Activated CD8-positive, alpha-beta memory T cell treated with anti-CD3 and anti-CD28 coated beads, Interleukin-2, amount 50 U/mL, for 1 hour (primary cell): ENCODE data around the gene ANG.
"Not testable (repeated sequence)": the region's sequence is repeated elsewhere in the genome, so short reads cannot be mapped to it uniquely, and the experiment has no call there.

ENCODE experiments used
- DNase-seq: peaks from one replicate; pipeline ENCODE4 v3.0.0-alpha.2; 2020; ENCODE audit errors: extremely low read depth

Gene ANG

DNA sequence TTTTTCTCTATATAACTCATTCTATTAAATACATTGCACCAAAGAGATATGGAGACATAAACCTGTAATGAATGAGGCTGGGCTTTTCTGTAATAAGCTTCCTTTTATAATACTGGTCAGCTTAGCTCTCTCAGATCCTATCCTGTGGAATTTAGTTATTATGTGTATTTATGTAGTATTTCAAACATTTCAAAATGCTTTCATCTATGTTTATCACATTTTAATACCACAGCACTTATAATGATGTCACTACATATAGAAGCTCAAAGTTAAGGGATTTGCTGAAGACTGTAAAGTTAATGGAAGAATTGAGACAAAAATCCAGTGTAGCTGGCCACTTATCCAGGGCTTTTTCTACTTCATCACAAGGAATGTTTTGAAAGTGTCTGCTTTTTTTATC lies 11.4 kb downstream of the ANG start:
- DNase-seq = no peak

DNA sequence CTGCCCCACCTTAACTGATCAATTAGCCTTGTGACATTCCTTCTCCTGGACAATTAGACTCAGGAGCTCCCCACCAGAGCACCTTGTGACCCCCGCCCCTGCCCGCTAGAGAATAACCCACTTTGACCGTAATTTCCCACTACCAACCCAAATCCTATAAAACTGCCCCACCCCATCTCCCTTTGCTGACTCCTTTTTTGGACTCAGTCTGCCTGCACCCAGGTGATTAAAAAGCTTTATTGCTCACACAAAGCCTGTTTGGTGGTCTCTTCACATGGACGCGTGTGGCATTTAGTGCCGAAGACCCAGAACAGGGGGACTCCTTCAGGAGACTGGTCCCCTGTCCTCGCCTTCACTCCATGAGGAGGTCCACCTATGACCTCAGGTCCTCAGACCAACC lies 12.4 kb downstream of the ANG start:
- DNase-seq = not testable (repeated sequence)

GRCh38 chr14:20706657-20707355 lies 18.2 kb downstream of the ANG start:
- DNase-seq = no peak

DNA sequence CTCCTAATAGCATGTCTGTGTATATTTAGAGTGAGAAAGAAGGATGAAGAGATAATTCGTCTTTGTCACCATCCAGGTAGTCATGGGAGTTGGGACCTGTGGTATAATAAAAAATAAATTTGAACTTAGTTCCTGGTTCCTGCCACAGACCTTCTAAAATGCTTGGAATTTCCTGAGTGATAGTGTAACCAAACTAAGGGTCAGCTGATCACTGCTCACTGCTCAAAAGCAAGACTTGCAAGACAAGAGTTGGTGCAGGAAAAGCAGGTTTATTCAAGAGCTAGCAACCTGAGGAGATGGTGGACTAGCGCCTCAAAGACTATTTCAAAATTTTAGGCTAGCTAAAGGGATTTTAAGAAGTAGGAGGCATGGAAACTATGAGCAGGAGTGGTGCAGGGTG lies 19.1 kb downstream of the ANG start:
- no peak for DNase-seq

DNA sequence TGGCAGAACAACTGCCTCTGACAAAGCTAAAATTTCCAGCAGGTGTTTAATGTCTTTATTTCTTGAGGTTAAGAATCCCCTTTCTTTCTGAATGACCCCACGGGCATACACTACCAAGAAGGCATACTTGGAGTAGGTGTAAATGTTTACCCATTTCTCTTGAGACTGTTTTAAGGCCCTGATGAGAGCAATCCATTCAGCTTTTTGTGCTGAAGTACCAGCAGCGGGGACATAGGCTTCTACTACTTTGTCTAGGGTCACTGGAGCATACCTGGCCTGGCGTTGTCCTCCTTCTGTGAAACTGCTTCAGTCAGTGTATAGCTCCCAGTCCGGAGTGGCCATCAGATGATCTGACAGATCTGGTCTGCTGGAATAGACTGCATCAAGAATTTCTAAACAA lies 22.7 kb downstream of the ANG start:
- DNase-seq = no peak

DNA sequence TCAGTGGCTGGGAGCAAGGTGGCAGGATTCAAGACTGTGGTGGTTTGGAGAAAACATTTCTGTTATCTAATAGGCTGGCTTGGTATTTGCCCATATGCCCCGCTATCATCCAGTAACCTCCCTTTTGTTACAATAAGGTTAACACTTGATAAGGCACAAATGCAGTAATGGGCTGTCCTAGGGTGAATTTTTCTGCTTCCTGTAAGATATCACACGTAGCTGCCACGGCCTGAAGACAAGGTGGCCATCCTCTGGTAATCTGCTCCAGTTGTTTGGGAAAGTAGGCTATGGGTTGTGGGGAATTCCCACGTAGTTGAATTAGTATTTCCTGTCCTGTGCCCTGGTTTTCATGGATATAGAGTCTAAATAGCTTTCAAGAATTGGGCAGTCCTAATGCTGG lies 23.1 kb downstream of the ANG start:
- no peak for DNase-seq

GRCh38 chr14:20712904-20713303 lies 24.3 kb downstream of the ANG start:
- no peak for DNase-seq

DNA sequence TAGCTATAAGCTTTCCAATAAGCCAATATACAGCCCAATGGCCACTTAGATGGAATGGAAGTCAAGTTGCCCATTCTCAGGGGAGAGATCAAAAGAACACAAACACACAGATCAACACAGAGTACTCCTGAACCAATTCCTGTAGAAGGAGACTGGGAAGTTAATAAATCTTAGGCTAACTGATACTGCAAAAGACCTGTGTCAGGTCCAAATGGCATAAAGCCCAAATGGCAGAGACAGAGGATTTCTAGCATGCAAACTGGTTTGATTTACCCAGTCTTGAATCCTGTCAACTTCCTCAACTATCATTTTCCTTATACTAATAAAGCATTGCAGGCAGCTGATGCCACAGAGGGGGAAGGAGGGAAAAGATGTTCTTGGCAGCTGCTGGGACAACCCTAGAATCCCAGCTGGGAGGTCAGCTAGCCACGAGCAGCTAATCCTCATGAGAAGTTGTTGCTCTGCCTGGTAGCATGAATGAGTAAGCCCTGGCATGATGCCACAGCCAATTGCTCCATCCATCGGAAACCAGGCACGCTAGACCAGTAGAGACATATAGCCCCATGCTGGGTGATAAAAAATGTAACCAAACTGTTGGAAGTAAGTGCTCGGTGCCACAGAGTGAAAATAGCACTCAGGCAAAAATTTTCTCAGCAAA lies 26.2 kb downstream of the ANG start:
- DNase-seq = no peak

- no peak for DNase-seq
Observed at GRCh38 chr14:20719777-20720176, 31.2 kb downstream of the ANG start.

- DNase-seq = no peak
Observed at GRCh38 chr14:20720741-20721140, 32.2 kb downstream of the ANG start.

- DNase-seq = no peak
Observed at GRCh38 chr14:20722016-20722415, 33.5 kb downstream of the ANG start.

DNA sequence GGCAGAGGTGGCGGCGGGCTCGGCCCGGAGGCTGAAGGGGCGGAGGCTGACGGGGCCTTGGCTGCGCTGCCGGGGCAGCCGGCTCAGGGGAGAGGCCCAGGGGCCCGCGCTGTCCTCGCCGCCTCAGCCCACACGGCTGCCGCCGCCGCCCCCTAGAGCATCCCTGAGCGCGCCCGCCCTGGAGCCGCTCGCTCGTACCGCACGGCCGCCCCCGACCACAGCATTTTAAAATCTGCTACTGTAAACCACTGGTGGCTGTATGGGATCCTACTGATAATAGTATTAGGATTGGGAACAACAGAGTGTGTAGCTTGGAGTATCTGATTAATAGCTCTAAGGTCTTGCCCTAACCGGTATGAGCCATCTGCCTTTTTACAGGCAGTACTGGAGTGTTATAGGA lies 34.9 kb downstream of the ANG start:
- no peak for DNase-seq

DNA sequence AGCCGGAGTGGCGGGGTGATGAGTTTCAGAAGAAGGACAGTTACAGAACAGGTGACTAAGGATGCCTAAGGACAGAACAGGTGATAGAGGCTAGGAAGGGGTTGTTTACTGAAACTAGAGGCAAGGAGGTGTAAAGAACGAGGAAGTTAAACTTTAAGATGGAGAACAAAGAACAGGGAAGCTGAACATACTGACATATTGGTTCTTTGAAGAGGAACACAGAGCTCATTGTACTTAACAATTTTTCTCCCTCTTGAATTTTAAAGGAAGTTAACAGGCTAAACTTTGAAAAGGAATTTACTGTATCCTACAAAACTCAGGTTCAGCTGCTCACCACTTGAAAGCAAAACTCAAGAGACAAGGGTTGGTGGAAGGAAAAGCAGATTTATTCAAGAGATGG lies 37.6 kb downstream of the ANG start:
- DNase-seq = not testable (repeated sequence)

DNA sequence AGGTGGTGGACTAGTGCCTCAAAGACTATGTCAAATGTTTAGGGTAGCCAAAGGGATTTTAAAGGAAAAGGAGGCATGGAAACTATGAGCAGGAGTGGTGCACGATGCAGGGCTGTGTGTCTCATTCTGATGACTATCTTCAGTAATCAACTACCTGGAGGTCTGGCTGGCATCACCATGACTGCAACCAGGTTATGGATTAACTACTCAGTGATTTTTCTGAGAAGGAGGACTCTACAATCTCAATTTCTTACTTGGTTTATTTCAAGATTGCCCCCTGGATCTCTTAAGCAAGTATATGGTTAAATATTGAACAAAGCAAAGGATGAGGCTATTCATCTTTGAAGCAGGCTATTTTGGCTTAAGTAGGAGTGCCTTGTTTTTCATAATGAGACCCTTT lies 38.0 kb downstream of the ANG start:
- DNase-seq = no peak

DNA sequence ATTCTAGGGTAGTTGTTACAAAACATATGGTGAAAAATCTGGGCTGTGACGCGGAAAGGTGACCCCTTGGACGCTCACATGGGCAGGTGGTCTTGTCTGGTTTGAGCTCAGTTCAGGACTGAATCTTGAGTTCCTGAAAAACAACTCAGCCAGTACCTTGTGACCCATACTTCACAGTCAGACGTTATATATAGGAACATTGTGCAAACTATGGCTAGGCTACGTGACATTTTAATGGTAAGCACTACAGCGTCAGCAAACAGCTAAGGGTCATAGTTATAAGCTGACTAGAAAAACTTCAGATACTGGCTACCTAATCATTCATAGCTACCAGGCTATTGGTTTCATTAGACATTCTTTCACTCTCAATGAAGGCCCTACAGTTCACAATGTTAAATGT lies 42.3 kb downstream of the ANG start:
- DNase-seq = no peak

GRCh38 chr14:20732477-20732876 lies 43.9 kb downstream of the ANG start:
- no peak for DNase-seq

DNA sequence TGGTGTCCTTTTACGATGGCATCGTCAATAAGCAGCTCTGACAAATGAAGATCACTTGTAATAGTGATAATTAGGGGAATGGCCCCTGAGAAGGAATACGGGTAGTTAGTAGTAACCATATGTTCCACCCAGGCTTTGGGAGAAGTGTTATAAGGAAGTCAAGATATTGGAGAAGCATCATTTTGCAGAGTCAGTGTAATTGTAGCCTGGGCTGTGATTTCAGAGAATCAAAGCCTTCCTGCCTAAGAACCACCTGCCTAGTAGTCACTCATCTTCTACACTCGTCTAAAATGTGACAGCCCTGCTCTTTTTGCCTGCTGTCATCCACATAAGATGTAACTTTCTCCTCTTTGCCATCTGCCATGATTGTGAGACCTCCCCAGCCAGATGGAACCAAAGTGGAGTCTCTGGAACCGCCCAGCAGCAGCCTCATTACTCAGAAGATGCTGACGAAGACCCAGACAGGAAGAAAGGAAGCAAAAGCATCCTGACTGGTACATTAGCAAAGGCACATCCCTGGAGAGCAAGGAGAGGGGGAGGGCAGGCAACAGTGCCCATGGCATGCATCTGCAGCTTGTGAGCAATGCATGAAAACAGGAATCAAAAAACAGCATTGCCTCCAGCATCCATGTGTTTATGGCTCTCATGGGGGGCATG lies 44.5 kb downstream of the ANG start:
- DNase-seq = no peak

GRCh38 chr14:20733684-20734429 lies 45.3 kb downstream of the ANG start:
- no peak for DNase-seq

GRCh38 chr14:20734430-20734806 lies 45.9 kb downstream of the ANG start:
- no peak for DNase-seq

GRCh38 chr14:20738292-20738691 lies 49.7 kb downstream of the ANG start:
- DNase-seq = not testable (repeated sequence)

DNA sequence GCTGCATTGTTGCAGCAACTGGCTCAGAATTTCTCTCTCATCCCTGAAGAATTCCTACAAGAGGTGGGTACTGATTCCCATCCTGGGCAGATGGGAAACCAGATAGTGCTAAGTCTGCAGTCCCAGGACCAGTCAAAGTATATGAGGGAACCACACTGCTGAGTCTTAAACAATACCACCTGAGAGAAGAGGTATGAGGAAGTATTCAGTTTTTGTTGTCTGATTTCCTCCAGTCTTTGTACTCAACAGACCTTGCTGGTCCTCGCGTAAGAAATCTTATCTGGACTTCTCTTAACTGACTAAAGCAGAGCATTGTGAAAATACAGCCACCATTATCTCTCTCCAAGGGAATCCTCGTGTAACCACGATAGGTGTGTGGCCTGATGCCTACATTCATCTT lies 53.6 kb downstream of the ANG start:
- DNase-seq = no peak

DNA sequence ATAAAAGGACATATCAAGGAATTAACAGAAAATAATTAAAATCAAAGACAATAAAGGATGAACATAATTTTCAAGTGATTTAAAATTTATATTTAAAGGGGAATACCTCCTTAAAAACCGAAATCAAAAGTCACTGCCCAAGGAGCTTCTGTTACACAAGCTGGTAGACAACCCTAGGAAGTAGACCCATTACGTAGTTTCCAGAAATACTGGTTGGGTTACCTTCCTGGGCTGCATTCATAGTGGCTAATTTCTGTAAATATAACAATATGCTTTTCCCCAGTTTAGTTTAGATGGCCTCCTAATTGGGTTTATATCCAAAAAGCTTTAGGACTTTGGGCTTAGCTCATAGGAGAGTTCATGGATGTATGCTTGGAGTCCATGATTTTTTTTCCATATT lies 55.0 kb downstream of the ANG start:
- no peak for DNase-seq
